Stimulated activated CD8-positive, alpha-beta memory T cell treated with anti-CD3 and anti-CD28 coated beads, Interleukin-7, amount 100 ng/mL, for 24 hours (primary cell): ENCODE results near the gene C2orf69.

Experiments
- DNase-seq: peaks from one replicate; pipeline ENCODE4 v3.0.0-alpha.2; 2020; ENCODE audit warnings: low read depth

The C2orf69 gene

DNA sequence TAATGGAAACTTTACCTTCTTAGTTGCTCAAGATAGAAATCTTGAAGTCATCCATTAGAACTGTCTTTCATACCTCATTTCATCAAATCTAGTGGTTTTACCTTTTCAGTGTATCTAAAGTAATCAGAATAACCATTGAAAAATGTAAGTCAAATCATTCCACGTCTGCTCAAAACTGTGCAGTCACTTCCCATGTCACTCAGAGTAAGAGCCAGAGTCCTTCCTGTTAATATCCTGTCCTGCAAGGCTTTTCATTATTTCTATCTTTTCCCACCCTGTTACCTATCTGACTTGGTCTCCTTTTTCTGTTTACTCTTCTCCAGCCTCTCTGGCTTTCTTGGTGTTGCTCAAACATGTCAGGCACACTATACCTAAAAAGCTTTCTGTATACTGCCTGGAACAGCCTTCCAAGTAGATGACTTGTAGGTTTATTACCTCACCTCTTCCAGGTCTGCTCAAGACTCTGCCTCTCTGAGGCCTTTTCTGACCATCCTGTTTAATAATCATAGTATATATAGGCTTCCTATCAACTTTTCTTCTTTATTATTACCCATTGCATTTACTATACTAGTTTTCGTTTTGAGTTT lies 3.4 kb downstream of the C2orf69 start:
- no peak for DNase-seq

GRCh38 chr2:199916980-199917379 lies 5.9 kb downstream of the C2orf69 start:
- DNase-seq = no peak

GRCh38 chr2:199922856-199923255 lies 11.8 kb downstream of the C2orf69 start:
- no peak for DNase-seq

- no peak for DNase-seq
Measured at GRCh38 chr2:199923924-199924323, 12.8 kb downstream of the C2orf69 start.

DNA sequence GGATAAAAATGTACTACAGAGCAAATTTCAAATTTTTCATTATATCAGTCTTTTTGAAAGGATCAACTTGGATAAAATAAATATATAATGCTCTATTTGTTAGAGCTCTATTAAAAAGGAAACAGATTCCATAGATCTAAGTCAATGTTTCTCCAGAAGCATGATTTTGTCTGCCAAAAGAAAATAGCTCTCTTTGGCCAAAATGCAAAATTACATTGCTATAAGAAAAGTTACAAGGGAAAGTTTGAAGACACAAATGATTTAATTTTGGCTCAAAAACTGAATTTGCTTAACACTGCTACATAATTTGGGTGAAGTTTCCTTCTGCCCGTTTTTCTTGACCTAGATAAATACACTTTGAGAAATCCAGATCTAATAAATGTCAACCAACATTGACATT lies 15.7 kb downstream of the C2orf69 start:
- no peak for DNase-seq

DNA sequence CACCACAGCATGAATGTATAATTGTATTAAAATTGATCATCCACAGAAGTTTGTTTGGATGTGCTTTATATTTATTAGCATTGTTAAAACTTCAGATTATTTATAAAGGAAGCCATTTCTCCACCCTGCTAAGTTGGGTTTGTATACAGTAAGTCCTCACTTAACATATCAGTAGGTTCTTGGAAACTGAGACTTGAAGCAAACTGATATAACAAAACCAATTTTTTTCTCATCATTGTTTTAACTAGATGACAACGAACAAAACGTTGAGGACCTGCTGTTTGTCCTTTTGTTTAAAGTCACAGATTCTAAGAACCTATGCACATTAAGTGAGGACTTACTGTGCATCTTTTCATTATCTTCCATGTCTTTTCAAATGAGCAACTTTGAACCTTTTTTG lies 17.1 kb downstream of the C2orf69 start:
- no peak for DNase-seq

DNA sequence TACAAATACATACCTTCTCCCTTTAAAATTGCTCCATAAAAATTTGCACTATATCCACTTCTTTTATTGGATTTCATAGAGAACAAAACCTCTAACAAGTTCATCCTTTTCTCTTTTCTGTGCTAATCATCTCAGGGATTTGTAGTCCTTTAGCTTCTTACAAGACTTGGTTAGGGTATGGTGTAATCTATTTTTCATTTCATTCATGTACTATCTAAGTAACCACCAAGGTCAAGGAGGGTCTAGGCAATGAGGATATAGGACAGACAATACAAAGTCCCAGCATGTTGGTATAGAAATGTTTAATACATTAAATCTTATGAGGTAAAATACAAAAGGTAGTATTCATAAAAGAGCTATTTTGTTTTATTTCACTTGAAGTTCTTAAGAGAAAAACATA lies 17.5 kb downstream of the C2orf69 start:
- no peak for DNase-seq

GRCh38 chr2:199929262-199929661 lies 18.2 kb downstream of the C2orf69 start:
- no peak for DNase-seq

DNA sequence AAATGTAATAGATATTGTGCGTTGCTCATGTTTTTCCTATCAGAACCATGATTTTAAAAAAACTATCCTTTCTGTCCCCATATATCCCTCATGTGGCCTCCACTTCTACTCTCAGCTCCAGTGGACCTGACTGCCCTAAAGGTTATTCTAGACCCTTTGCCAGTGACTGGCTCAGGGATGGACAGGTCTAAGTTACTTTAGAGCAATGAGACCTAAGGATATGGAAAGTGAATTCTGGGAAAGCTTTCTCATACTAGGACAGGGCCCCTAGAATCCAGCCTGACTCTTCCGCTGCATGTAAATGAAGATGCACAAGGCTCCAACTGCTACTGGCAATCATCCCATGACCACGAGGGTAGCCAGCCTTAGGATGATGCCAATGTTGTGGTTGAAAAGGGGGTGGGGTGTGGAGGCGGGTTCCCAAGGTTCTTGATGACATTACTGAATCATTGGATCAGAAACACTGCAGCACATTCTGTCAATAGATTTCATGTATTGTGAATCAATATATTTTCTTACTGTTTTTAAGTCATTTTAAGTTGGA lies 21.3 kb downstream of the C2orf69 start:
- no peak for DNase-seq

- no peak for DNase-seq
Measured at GRCh38 chr2:199933466-199933865, 22.4 kb downstream of the C2orf69 start.

- DNase-seq = no peak
Measured at GRCh38 chr2:199936554-199936953, 25.5 kb downstream of the C2orf69 start.

DNA sequence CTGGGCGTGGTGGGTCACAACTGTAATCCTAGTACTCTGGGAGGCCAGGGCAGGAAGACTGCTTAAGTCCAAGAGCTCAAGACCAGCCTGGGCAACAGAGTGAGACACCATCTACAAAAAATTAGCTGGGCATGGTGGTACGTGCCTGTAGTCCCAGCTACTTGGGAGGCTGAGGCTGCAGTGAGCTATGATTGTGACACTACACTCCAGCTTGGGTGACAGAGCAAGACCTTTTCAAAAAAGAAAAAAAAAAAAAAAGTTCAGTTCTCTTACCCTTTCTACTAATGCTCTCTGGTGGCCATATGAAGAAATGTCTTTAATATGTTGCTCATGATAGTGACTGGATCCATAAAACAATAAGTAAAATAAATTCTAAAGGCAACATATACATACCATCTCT lies 29.3 kb downstream of the C2orf69 start:
- DNase-seq = no peak

DNA sequence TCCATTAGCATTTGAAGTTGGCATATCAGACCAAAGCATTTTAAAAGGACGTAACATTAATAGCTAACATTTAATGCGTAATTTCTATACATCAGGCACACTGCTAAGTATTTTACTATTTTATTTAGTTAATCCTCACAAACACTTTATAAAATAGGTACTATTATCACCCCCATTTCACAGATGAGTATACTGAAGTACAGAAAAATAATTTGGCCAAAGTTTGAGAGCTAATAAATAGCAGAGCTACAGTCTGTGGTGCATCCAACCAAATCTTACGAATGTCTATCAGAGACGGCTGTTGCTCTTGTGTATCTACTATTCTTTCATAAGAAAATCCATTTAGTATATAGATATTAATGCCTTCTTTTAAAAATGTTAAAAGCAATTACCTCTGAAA lies 32.3 kb downstream of the C2orf69 start:
- DNase-seq = no peak

DNA sequence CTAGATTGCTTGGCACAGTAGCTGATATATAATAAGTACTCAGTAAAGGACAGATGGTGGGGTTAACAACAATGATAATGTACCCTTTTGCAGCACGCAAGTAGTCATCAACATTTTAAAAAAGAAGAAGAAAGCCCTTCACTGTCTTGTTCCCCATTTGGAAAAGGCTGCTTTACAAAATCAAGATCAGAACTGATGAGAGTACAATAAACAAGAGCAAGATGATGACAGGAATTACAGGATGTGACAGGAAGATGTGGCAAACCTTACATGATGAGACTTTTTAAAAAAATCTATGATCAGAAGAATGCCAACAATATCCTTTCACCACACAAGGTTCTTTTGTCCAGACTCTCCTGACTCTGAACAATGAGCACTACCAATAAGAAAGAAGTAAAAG lies 35.1 kb downstream of the C2orf69 start:
- DNase-seq = no peak

- no peak for DNase-seq
Measured at GRCh38 chr2:199946836-199947235, 35.7 kb downstream of the C2orf69 start.

DNA sequence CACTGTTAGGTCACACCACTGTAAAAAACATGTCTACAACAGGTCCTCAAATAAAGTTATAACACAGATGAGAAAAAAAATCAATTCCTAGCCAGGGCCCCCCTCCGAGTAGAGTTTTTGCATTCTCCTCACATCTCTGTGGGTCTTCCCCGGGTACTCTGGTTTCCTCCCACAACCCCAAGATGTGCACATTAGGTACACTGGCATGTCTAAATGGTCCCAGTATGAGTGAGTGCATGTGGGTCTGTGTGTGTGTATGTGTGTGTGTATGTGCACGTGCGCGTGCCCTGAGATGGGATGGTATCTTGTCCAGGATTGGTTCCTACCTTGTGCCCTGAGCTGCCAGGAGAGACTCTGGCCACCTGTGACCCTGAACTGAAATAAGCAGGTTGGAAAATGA lies 39.3 kb downstream of the C2orf69 start:
- DNase-seq = no peak

GRCh38 chr2:199951023-199951422 lies 39.9 kb downstream of the C2orf69 start:
- no peak for DNase-seq

- DNase-seq = no peak
Measured at GRCh38 chr2:199955007-199955338, 43.9 kb downstream of the C2orf69 start.

DNA sequence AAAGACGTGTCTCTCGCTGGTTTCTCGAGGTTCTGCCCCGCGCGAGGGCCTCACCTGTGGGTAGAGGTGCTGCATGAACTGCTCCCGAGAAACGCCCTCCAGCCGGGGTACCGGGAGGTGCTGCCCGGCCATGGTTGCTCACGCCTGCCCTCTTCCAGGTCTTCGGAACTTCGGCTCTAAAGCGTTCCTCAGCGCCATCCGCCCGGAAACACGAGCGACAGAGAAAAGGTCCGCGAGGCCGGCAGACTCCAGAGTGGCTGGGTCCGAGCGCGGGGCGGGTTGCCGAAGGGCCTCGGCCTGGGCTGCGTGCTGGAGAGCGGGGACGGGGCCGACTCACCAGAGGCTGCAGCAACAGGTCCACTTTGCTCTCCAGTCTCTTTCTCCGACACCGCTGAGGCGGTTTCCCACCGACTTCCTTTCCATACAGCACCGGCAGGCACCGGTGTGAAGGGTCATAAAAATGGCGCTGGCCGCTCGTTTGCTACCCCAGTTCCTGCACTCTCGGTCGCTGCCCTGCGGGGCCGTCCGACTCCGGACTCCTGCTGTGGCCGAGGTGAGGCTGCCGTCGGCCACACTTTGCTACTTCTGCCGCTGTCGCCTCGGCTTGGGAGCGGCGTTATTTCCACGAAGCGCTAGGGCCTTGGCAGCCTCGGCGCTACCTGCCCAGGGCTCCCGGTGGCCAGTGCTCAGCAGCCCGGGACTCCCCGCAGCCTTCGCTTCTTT lies 44.4 kb downstream of the C2orf69 start, which contains the start of the genes MAIP1 and TYW5:
Gene MAIP1 (plus strand): TSS at position 244 of the 723 bp plus-strand sequence. CDS start 217 bp downstream, at position 461.
Gene TYW5 (minus strand): TSS at position 153 of the 723 bp plus-strand sequence. CDS start 21 bp downstream, at position 132.
- DNase-seq = peak; percentile 67

GRCh38 chr2:199956062-199956380 lies 44.9 kb downstream of the C2orf69 start:
- DNase-seq = no peak

GRCh38 chr2:199958014-199958413 lies 46.9 kb downstream of the C2orf69 start:
- DNase-seq = no peak

DNA sequence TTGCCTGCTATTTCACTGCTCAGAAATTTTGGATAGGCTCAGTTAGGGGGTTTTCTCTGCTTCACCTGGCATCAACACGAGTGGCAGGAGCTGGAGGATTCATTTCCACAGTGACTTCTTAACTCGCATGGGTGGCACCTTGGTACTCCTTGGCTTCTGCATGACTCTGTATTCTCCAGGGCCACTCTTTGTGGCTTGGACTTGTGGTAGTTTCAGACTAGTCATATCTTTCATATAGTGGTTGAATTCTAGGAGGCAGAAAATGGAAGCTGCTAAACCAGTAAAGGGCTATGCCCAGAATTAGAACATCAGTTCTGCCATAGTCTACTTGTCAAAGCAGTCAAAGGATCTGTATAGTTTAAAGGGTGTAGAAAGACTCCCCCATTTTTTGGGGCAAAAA lies 51.1 kb downstream of the C2orf69 start:
- DNase-seq = no peak

DNA sequence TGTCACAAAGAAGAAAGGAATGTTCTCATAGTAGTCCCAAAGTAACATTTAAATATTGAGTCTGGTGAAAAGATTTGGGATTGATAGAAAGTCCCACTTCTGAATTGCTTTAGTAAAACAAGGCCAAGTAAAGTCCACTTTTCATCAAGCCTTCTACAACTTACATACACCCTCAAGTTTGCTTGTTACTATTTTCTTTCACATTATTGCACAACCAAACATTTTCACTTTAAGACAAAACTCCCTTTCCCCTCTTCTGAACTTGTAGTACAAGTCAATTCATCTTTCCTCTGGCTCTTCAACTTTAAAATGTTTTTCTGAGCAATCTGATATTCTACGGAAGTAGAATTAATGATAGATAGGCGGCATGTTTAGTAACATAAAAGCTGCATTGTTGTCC lies 55.3 kb downstream of the C2orf69 start:
- DNase-seq = no peak

GRCh38 chr2:199966976-199967375 lies 55.9 kb downstream of the C2orf69 start:
- DNase-seq = no peak
